Measurements from ENCODE around the gene LNPK.

DNA sequence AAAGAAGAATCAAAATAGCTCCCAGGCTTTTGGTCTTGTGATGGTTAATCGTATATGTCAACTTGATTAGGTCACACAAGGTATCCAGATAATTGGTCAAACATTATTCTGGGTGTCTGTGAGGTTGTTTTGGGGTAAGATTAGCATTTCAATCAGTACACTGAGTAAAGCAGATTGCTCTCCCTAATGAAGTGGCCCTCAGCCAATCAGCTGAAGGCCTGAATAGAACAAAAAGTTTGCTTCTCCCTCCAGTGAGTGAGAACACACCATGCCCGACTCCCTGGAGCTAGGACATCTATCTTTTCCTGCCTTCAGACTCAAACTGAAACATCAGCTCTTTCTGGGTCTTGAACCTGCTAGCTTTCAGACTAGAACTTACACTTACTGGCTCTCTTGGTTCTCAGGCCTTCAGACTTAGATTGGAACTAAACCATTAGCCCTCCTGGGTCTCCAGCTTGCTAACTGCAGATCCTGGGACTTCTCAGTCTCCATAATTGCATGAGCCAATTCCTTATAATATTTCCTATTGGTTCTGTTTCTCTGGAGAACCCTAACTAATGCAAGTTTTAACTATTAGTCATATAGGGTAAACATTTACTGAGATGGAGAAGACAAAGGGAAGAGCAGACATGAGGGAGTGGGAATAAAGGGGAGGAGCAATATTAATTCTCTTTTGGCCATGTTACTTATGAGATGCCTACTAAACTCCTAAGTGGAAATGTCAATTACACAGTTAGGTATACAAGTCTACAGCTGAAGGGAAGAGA, 25.5 kb downstream of the LNPK start:
- TF ChIP-seq, protein P1, sequence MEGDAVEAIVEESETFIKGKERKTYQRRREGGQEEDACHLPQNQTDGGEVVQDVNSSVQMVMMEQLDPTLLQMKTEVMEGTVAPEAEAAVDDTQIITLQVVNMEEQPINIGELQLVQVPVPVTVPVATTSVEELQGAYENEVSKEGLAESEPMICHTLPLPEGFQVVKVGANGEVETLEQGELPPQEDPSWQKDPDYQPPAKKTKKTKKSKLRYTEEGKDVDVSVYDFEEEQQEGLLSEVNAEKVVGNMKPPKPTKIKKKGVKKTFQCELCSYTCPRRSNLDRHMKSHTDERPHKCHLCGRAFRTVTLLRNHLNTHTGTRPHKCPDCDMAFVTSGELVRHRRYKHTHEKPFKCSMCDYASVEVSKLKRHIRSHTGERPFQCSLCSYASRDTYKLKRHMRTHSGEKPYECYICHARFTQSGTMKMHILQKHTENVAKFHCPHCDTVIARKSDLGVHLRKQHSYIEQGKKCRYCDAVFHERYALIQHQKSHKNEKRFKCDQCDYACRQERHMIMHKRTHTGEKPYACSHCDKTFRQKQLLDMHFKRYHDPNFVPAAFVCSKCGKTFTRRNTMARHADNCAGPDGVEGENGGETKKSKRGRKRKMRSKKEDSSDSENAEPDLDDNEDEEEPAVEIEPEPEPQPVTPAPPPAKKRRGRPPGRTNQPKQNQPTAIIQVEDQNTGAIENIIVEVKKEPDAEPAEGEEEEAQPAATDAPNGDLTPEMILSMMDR (IDR thresholded peaks at IDR 0.05): no peak
- TF ChIP-seq EZH2 (IDR thresholded peaks at IDR 0.05) (no peak), EZH2phosphoT487 (IDR thresholded peaks at IDR 0.05) (no peak)
